Panc1 (cell line): Measurements from ENCODE around the gene RGS4. TPM values are rescaled to one million over a fixed set of nuclear protein-coding genes. Genes with fewer than 3 reads are reported as not detected.

Experiments
- ATAC-seq: fragments of 200-7000 bp; cut with Tn5 transposase; 2 replicates; pipeline ENCODE4 v1.9.1; 2020; ENCODE audit warnings: mild to moderate bottlenecking, moderate library complexity
- BruUV-seq: library from RNA; stranded (reverse); fragments of 400-500 nt; replicated peaks from 2 replicates; lab custom pipeline; 2021; lab: Mats Ljungman, UMichigan
- CTCF ChIA-PET: fragments of 300-600 bp; sonication (Branson Sonifier 250); formaldehyde crosslinking; loops from one replicate; lab custom pipeline; 2022; ENCODE audit warnings: antibody characterized with exemption; lab: Charles Lee
- POLR2A ChIA-PET: fragments of 300-600 bp; sonication (Branson Sonifier 250); formaldehyde crosslinking; loops from one replicate; lab custom pipeline; 2022; ENCODE audit warnings: antibody characterized with exemption; lab: Charles Lee
- DNase-seq: peaks from one replicate; pipeline ENCODE4 v3.0.0-alpha.2; 2010; ENCODE audit warnings: low read depth, low spot score
- H3K27ac ChIP-seq: 2 replicates; pipeline ENCODE4 v1.5.1; 2011; ENCODE audit warnings: mild to moderate bottlenecking, low read length, inconsistent platforms
- H3K27me3 ChIP-seq: fragments of 200-500 bp; sonication (Bioruptor generic); 2 replicates; pipeline ENCODE4 v1.6.0; 2014; ENCODE audit warnings: low read length, inconsistent platforms; ENCODE audit not compliant: control insufficient read depth, insufficient read depth
- H3K36me3 ChIP-seq: fragments of 200-500 bp; sonication (Bioruptor generic); 2 replicates; pipeline ENCODE4 v1.5.1; 2014; ENCODE audit warnings: inconsistent platforms, mild to moderate bottlenecking, low read length, moderate library complexity; ENCODE audit not compliant: control insufficient read depth, insufficient read depth
- H3K4me1 ChIP-seq: 2 replicates; pipeline ENCODE4 v1.5.1; 2011; ENCODE audit warnings: inconsistent platforms, mild to moderate bottlenecking, low read length, moderate library complexity; ENCODE audit not compliant: control insufficient read depth, insufficient read depth
- H3K4me3 ChIP-seq, 2 experiments: 2 replicates each; pipeline ENCODE4 v1.5.1; 2011 to 2012; ENCODE audit warnings: low read depth in 2 of 2, low read length in 2 of 2, mild to moderate bottlenecking in 2 of 2, inconsistent platforms in 1 of 2, moderate library complexity in 1 of 2
- H3K9me3 ChIP-seq: fragments of 200-500 bp; sonication (Bioruptor generic); 2 replicates; pipeline ENCODE4 v1.5.1; 2014; ENCODE audit warnings: low read depth, mild to moderate bottlenecking, inconsistent platforms, low read length, moderate library complexity; ENCODE audit not compliant: control insufficient read depth, insufficient read depth
- CTCF ChIP-seq: fragments of 450-650 bp; IDR thresholded peaks from 2 replicates; pipeline ENCODE4 v1.5.1; 2017; ENCODE audit warnings: mild to moderate bottlenecking
- POLR2AphosphoS5 ChIP-seq: IDR thresholded peaks from 2 replicates; pipeline ENCODE4 v1.6.1; 2012; ENCODE audit warnings: mild to moderate bottlenecking, low read depth, low read length, moderate library complexity
- REST ChIP-seq, 2 experiments: IDR thresholded peaks; 2 replicates each; pipeline ENCODE4 v1.6.1; 2011 to 2012; ENCODE audit warnings: low read depth in 2 of 2, control low read depth in 1 of 2, low read length in 1 of 2, mild to moderate bottlenecking in 1 of 2, moderate library complexity in 1 of 2; ENCODE audit not compliant: insufficient read depth in 1 of 2
- SIN3A ChIP-seq: IDR thresholded peaks from 2 replicates; pipeline ENCODE4 v1.6.1; 2012; ENCODE audit warnings: low read depth, mild to moderate bottlenecking, low read length, moderate library complexity, borderline replicate concordance; ENCODE audit not compliant: insufficient read depth
- TCF7L2 ChIP-seq: IDR thresholded peaks from 2 replicates; pipeline ENCODE4 v1.6.1; 2011; ENCODE audit warnings: mild to moderate bottlenecking, low read depth, low read length, inconsistent platforms
- in situ Hi-C: cut with HindIII; loops from 2 replicates; pipeline ENCODE4 v1.10.0; 2016; ENCODE audit warnings: low sequenced_read_pairs, low pct_unique_long_range_greater_than_20kb
- intact Hi-C: fragments of 100-400 bp; cut with micrococcal nuclease; formaldehyde crosslinking; loops from one replicate; pipeline ENCODE4 v1.10.0; 2022; ENCODE audit not compliant: unreplicated experiment
- total RNA-seq: library from RNA; stranded (reverse); gene quantifications from one replicate; pipeline ENCODE4 v1.2.1, GENCODE V29; 2021; ENCODE audit not compliant: unreplicated experiment

The RGS4 gene
- total RNA-seq, 1 experiment from 2014 or later, result 0.26 TPM

- no peak overlapping the region for H3K4me3 ChIP-seq
- ATAC-seq (no peak), DNase-seq (no peak)
- intact Hi-C loops, result no loop called here
- TF ChIP-seq REST (IDR thresholded peaks at IDR 0.05; ENCODE audit: insufficient read depth in 1 of 2, low read depth in 2 of 2, low read length in 1 of 2), result no peak
- TF ChIP-seq TCF7L2, result no peak
- no peak for TF ChIP-seq POLR2AphosphoS5
- TF ChIP-seq SIN3A, result no peak
- TF ChIP-seq CTCF, result no peak
- no TSS peak for BruUV-seq
- no peaks in the 10 kb centered on the region for H3K27me3 ChIP-seq
- H3K4me1 ChIP-seq, result no peaks in the 10 kb centered on the region
- ChIA-PET CTCF (no interaction called here), POLR2A (no interaction called here)
- in situ Hi-C loops, result no loop called here
- no peaks in the 10 kb centered on the region for H3K36me3 ChIP-seq
- no peak overlapping the region for H3K27ac ChIP-seq
- H3K9me3 ChIP-seq, result no peaks in the 10 kb centered on the region
These were observed 20.3 kb upstream of the RGS4 start for GRCh38 chr1:163048869-163049268.

GRCh38 chr1:163049296-163049695 lies 19.9 kb upstream of the RGS4 start:
- no peaks in the 10 kb centered on the region for H3K9me3 ChIP-seq
- no peaks in the 10 kb centered on the region for H3K4me1 ChIP-seq
- ATAC-seq (no peak), DNase-seq (no peak)
- no peak overlapping the region for H3K4me3 ChIP-seq
- no peaks in the 10 kb centered on the region for H3K27me3 ChIP-seq
- no peaks in the 10 kb centered on the region for H3K36me3 ChIP-seq
- TF ChIP-seq CTCF (no peak), TCF7L2 (no peak), SIN3A (no peak), POLR2AphosphoS5 (no peak), REST (IDR thresholded peaks at IDR 0.05; ENCODE audit: insufficient read depth in 1 of 2, low read depth in 2 of 2, low read length in 1 of 2) (no peak)
- no peak overlapping the region for H3K27ac ChIP-seq
- intact Hi-C loops, result no loop called here
- in situ Hi-C loops, result no loop called here
- ChIA-PET CTCF (no interaction called here), POLR2A (no interaction called here)
- no TSS peak for BruUV-seq
